DOHH2 (cell line): Measurements from ENCODE around the gene CRX.

Experiments used
- EZH2phosphoT487 ChIP-seq: fragments of 200-600 bp; sonication (generic); IDR thresholded peaks from 2 replicates; pipeline ENCODE4 v1.6.1; 2017; ENCODE audit warnings: borderline replicate concordance, mild to moderate bottlenecking, antibody characterized with exemption, low read length, moderate library complexity, mixed read lengths
- TF ChIP-seq, protein P1 (sequence below): fragments of 200-600 bp; sonication (generic); IDR thresholded peaks from one replicate; pipeline ENCODE4 v1.5.1; 2014; ENCODE audit warnings: antibody characterized with exemption, mild to moderate bottlenecking, low read depth, low read length; ENCODE audit not compliant: poor library complexity, severe bottlenecking

DNA sequence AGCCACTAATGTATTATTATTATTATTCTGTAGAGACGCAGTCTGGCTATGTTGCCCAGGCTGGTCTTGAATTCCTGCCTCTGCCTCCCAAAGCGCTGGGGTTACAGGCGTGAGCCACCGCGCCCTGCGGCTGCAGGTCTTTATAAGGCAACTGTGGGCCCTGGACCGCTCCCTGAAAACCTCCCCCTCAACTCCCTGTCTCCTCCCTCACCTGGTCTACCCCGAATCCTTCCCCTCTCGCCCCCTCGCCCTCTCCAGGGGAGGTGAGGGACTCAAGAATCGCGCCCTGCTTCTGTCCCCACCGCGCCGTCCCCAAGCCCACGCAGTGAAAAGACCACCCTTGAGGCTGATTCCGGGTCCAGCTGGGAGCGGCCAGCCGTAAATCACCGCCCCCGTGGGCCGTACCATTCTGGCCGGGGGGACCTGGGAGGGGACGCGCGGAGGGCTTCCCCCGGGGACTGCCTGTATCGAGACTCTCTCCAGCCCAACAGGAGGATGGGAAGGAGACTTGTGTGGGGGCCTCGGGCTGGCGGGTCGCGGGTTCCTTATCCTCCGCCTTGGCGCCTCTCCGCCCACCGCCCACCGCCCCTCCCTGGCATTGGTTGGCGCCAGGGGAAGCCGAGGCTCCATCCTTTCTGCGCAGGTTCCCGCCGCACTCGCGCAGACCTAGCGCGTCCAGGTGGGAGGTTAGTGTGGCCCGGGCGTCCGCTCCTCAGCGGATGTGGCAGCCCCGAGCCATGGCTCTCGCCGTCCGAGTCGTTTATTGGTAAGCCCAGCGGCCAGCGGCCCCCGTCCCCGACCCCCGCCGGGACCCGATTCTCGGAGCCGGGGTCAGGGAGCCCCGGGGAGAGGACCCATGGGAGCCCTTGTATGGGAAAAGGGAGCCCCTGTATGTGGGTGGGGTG is 43.4 kb upstream of the CRX start, which contains the start of gene SELENOW:
- TF ChIP-seq, protein P1, sequence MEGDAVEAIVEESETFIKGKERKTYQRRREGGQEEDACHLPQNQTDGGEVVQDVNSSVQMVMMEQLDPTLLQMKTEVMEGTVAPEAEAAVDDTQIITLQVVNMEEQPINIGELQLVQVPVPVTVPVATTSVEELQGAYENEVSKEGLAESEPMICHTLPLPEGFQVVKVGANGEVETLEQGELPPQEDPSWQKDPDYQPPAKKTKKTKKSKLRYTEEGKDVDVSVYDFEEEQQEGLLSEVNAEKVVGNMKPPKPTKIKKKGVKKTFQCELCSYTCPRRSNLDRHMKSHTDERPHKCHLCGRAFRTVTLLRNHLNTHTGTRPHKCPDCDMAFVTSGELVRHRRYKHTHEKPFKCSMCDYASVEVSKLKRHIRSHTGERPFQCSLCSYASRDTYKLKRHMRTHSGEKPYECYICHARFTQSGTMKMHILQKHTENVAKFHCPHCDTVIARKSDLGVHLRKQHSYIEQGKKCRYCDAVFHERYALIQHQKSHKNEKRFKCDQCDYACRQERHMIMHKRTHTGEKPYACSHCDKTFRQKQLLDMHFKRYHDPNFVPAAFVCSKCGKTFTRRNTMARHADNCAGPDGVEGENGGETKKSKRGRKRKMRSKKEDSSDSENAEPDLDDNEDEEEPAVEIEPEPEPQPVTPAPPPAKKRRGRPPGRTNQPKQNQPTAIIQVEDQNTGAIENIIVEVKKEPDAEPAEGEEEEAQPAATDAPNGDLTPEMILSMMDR, result no peak
- no peak for TF ChIP-seq EZH2phosphoT487
